GM19193 (cell line): Measurements from ENCODE around the gene THSD1.

ENCODE experiments used
- POLR2A ChIP-seq: IDR thresholded peaks from 4 replicates; pipeline ENCODE4 v1.6.1; 2011; ENCODE audit not compliant: insufficient read depth, insufficient read length; ENCODE audit errors: extremely low read depth

Gene THSD1

DNA sequence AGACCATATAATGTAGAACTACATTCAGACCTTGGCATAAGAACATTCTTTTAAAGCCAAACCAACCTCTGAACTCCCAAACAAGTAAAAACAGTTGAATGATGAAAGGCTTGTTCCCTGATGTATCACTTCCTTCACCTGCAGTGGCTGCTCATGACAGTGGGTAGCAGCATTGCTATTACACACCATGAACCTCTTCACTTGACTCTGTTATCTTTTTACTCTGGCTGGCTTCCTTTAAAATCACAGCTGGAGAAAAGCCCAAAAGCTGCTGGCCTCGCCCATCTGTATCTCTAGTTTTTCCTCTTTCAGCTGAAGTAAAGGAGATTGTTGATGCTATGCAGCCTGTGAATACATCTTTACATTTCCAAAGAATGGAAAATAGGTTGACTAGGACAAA, 22.6 kb downstream of the THSD1 start:
- no peak for TF ChIP-seq POLR2A

DNA sequence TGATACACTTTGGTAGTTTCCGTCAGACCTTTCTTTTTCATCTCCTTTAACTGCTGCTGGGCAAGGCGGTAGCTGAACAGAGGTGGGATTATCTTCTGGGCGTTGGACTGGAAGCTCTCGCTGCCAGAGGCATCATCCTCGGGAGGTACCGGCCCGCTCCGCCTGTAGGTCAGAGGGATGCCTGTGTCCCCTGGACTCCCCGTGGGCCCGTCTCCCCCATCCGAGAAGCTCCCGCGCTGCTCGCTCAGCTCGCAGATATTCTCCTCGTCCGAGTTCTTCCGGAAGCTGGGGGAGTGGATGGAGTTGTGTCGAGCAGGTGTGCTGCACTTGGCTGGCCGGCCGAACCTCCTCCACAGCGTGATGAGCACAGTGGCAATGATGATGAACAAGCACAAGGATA, 27.7 kb downstream of the THSD1 start:
- no peak for TF ChIP-seq POLR2A

DNA sequence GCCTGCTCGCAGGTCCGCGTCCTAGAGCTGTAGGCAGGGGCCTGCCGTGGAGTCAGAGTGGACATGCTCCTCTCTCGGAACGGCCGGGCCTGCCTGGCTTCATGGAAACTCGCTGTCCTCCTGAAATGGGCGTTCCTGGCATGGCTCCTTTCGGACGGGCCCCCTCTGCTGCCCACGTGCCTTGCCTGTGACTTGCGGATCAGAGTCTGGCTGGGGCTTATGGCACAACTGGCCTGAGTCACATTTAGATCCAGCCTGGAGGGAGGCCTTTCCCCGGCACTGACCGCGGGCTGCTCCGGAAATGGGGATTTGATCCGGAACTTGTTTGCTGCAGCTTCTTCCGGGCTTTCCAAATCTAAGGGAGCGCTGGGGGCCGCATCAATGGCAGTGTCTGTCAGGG, 28.1 kb downstream of the THSD1 start:
- TF ChIP-seq POLR2A: no peak

DNA sequence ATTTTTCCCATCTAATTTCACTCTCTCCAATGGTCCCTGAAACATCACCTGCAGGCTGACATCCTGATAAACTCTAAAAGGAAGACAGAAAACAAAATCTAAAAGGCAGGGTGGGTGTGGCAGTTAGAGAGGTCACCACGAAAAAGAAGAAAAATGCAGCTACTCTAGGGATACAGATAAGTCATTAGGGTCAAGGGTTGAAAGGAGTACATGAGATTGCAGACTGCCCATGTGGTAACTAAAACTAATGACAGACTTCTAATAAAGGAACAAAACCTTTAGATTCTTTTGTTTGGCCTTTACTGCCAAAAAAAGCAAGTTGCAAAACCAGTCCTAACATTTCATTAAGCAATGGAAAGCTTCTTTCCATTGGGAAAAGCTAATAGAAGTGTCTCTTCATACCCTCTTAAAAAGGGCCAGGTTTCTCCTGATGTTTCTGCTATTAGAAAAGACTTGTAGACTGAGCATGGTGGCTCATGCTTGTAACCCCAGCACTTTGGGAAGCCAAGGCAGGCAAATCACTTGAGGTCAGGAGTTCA, 31.0 kb downstream of the THSD1 start:
- TF ChIP-seq POLR2A: no peak

DNA sequence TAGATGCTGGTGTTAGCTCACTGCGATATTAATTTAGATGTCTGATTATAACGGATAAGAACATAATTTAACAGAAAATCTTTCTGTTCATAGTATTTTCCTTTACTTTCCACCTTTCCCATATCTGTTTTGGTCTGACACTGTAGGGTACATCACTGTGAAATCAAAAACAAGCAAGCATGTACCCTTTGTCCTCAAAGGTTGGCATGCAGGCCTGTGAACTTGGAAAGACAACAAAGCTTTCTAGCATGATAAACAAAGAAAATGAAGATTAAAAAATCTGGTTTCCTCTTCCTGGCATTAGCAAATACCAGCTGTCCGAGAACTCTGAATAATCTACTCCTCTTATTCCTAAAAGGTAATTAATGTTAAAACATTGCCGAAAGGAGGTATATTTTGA, 31.6 kb downstream of the THSD1 start:
- no peak for TF ChIP-seq POLR2A

DNA sequence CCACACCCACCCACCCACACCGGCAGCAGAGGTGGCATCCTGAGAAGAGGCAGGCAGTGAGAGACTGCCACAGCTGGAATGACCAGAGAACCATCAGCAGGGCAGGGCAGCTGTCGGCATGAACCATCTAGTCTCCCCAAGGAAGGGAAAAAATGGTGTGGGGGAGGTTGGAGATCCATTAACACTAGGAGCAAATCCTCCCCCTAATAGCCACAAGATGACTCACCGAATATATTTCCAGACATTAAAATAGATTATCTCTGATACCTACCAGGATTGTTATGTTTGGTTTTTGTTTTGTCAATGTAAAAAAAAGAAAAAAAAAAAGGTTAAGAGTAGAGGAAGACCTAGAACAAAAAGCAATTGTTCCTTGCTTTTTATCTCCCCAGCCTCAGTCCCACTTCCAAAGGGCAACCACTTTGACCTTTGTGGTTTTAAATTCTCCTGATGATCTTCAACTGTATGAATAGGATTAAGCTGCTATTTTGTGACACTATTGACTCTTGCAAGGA, 34.2 kb downstream of the THSD1 start:
- TF ChIP-seq POLR2A: no peak

DNA sequence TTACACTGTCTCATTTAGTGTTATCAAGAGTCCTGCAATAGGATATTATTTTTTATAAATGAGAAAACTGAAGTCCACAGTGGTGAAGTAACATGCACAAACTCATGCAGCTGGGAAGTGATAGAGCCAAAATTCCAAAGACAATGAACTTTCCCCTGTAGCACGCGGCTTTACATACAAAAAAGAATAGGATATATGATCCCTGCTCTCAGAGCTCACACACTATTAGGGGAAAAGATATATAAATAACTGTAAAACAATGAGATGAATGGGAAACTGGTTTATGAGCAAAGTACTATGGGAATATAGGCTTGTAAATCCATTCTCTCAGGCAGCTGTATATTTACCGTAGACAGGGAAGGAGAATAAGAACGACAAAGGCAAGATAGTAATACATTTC, 39.7 kb downstream of the THSD1 start:
- no peak for TF ChIP-seq POLR2A

DNA sequence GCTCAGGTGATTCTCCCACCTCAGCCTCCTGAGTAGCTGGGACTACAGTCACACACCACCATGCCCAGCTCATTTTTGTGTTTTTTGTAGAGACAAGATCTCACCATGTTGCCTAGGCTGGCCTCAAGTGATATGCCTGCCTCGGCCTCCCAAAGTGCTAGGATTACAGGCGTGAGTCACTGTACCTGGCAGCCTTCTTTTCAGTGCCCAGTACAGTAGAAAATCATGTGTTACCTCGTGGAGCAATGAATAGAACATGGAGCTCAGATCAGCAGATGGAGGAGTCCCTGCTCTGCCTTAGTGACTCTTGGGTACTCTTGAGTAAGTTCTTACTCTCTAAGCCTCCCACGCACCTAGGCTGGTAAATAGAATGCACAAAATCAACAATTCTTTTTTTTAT, 44.7 kb downstream of the THSD1 start:
- no peak for TF ChIP-seq POLR2A

DNA sequence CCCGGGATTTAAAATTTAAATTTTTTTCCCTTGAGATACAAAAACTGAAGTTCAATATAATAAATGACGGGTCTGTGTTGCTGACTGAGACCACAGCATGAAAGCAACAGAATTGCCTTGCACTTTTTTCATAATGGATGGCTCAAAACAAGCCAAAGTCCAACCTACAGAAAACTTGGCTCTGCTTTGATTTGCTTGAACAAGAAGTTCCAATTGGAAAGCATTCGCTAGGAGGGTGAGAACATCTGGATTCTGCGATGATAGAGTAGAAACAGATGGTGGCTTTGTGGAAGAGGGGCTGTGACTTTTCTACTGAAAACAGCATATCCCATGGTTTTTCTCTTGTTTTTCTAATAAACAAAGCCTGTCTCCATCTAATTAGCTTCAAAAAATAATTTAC, 46.4 kb downstream of the THSD1 start:
- TF ChIP-seq POLR2A: no peak

DNA sequence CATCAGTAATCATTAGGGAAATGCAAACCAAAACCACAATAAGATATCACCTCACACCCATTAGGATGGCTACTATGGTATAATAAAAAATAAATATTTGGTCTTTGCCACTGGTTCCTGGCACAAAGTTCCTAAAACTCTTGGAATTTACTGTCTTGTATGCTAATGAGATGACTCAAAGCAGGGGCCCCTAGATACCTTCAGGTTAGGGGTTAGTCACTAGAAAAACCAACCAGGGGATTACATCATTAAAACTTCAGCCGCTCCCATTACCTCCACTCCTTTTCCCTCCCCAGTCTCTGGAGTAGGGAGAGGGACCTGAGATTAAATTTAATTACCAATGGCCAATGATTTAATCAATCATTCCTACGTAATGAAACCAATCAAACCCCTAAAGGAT, 49.6 kb downstream of the THSD1 start:
- TF ChIP-seq POLR2A: no peak

DNA sequence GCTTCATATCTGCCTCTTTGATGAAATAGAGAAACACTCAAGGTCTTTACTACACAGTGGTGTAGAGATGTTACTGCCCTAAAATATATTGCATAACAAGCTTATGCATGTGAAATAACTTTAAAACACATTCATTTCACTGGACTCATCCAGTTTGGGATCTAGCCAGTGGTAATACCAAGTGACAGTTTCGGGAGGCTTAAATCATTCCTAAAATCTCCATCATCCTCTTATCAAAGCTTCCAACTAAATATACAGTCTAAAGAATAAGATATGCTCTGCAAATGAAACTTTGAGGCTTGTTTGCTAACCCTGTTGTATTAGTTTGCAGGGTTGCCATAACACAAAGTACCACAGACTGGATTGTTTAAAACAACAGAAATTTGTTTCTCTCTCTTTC, 52.8 kb downstream of the THSD1 start:
- no peak for TF ChIP-seq POLR2A

DNA sequence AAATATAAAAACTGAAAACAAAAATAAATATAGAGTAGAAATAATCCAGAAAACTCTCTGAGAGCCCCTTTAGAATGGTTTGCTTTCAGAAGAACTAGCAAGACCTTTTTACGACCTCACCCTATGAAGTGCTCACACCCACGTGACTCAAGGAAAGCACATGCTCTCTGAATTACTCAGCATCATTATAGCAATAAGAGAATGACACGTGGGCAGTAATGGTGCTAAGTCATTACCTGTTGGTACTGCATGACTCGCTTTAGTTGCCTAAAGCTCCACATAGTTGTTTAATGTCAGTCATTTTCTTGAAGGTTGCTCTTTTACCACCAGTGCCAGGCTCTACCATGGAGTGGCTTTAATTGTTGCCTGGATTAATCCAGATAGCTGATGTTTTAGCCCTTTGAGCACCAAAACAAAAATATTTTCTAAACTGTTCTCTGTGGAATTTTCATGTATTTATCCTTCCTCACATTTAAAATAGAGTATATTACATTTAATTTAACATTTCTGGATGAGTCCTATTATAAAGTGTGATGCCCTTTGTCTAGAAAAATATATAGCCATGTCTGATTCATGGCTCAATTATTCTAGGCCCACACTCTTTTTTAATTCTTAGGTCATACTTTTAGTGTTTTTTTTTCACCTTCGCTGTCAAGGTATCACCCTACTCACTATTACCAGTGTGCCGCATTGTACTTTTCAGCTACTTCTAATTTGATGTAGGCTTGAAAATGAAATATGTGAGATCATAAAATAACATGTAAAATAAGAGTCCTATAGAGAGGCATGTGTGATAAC, 56.8 kb downstream of the THSD1 start:
- no peak for TF ChIP-seq POLR2A

DNA sequence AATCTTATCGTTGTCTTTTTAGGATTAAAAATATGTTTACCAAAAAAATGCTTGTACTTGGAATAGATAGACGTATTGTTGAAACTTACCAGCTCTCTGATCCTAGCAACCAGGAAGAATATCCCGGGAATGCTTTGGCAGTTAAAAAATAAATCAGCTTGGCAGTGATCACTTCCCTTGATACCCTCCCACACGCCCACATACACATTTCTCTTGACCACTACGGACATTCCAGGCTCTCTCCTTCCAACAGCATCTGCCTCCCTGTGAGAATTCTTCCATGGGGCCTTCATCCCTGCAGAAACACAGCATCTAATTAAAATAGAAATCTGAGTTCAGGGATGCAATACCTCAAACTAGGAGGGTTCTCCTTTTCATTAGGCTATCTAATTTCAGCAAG, 57.9 kb downstream of the THSD1 start:
- TF ChIP-seq POLR2A: no peak

DNA sequence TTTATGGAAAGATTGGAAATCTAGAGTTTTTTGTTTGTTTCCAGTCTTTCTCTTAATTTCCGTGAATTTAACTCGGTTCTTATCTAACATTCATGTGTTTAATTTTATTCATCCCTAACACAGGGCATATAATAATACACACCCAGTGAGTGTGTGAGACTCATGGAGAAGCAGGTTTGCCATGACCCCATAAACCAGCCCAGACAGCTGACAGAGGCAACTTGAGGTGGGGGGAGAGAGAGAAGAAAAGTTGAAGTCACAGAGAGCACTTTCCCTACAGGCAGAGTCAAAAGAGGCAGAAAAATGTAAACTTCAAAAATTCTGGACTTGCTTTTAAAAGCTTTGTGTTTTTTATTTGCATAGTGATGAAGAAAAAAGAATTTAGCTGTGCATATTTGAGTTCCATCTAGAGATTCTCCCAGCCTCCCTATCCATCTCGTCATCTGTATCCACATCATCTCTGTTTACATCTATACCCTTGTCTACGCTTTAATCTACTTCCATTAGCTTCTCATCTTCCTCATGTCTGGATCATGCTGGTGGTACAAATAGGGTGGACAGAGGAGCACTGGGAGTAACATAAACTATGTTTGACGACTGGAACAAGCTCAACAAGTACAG, 60.2 kb downstream of the THSD1 start:
- TF ChIP-seq POLR2A: no peak

DNA sequence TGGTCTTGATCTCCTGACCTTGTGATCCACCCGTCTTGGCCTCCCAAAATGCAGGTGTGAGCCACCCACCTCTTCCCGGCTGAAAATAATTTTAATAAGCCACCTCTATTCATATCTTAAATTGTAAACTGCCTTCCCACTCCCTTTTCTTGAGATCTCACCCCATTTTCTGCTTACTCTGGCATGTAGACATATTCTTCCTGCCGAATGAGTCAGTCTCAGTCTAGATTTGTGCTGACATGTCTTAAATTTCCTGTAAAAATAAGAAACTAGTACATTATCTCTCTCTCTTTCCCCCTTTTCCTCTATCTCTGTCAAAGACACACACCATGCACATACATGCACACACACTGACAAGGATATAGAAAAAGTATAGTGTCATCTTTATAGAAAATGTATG, 60.9 kb downstream of the THSD1 start:
- TF ChIP-seq POLR2A: no peak

DNA sequence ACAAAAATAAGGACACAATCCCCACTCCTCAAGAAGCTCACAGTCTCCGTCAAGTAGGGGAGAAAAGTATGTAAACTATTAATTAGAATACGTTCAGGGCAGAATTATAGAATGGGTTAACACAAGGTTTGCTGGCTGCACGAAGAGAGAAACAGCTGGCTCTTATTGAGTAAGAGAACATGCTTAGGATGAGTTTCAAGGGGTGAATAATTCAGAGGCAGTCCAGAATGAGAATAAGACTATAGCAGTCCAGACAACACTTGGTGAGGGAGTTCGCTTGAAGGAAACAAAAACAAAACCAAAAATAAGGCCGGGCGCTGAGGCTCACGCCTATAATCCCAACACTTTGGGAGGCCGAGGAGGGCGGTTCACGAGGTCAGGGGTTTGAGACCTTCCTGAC, 61.9 kb downstream of the THSD1 start:
- no peak for TF ChIP-seq POLR2A
